Trophoblast cell (in vitro differentiated cells and primary cell): ENCODE results near the gene SPINK14. TPM values are rescaled to one million over a fixed set of nuclear protein-coding genes. Genes with fewer than 3 reads are reported as not detected.
A peak's percentile ranks its signal among the peaks of the same experiment; 100 is the strongest.

Source experiments
- DNase-seq, 2 donors: peaks; one replicate each; pipeline ENCODE4 v3.0.0-alpha.2; 2016
- H2AFZ ChIP-seq: 2 replicates; pipeline ENCODE4 v1.6.1; 2013; ENCODE audit warnings: low read length, moderate library complexity, mild to moderate bottlenecking; ENCODE audit not compliant: insufficient read depth, poor library complexity
- H2AK5ac ChIP-seq: 2 replicates; pipeline ENCODE4 v1.6.1; 2013; ENCODE audit warnings: mild to moderate bottlenecking, low read length
- H2BK120ac ChIP-seq: 2 replicates; pipeline ENCODE4 v1.6.1; 2013; ENCODE audit warnings: low read length, mild to moderate bottlenecking, moderate library complexity; ENCODE audit not compliant: insufficient read depth, poor library complexity
- H2BK12ac ChIP-seq: 2 replicates; pipeline ENCODE4 v1.6.1; 2013; ENCODE audit warnings: mild to moderate bottlenecking, low read length, moderate library complexity
- H2BK5ac ChIP-seq: 2 replicates; pipeline ENCODE4 v1.6.1; 2013; ENCODE audit warnings: low read length, low read depth, moderate library complexity, mild to moderate bottlenecking; ENCODE audit not compliant: poor library complexity
- H3K14ac ChIP-seq: 2 replicates; pipeline ENCODE4 v1.6.1; 2013; ENCODE audit warnings: mild to moderate bottlenecking, low read length
- H3K18ac ChIP-seq: 2 replicates; pipeline ENCODE4 v1.6.1; 2013; ENCODE audit warnings: mild to moderate bottlenecking, low read length
- H3K23ac ChIP-seq: 2 replicates; pipeline ENCODE4 v1.6.1; 2013; ENCODE audit warnings: low read length
- H3K27ac ChIP-seq: 2 replicates; pipeline ENCODE4 v1.5.1; 2013; ENCODE audit warnings: low read depth, mild to moderate bottlenecking, inconsistent platforms, low read length, moderate library complexity
- H3K27me3 ChIP-seq: 2 replicates; pipeline ENCODE4 v1.6.1; 2013; ENCODE audit warnings: inconsistent platforms, mild to moderate bottlenecking, low read length, moderate library complexity; ENCODE audit not compliant: insufficient read depth
- H3K36me3 ChIP-seq, 2 experiments: 1 replicate in 1 of 2; 2 replicates in 1 of 2; pipeline ENCODE4 v1.6.1; 2013; ENCODE audit warnings: low read length in 2 of 2, mild to moderate bottlenecking in 2 of 2, moderate library complexity in 1 of 2; ENCODE audit not compliant: insufficient read depth in 2 of 2, control insufficient read depth in 1 of 2
- H3K4ac ChIP-seq: 2 replicates; pipeline ENCODE4 v1.6.1; 2013; ENCODE audit warnings: low read depth, mild to moderate bottlenecking, low read length, moderate library complexity
- H3K4me1 ChIP-seq, 2 experiments: 1 replicate in 1 of 2; 2 replicates in 1 of 2; pipeline ENCODE4 v1.6.1; 2013; ENCODE audit warnings: low read length in 2 of 2, mild to moderate bottlenecking in 2 of 2, moderate library complexity in 1 of 2; ENCODE audit not compliant: insufficient read depth in 2 of 2, control insufficient read depth in 1 of 2
- H3K4me2 ChIP-seq: 2 replicates; pipeline ENCODE4 v1.6.1; 2013; ENCODE audit warnings: inconsistent platforms, mild to moderate bottlenecking, low read length, moderate library complexity
- H3K4me3 ChIP-seq: 2 replicates; pipeline ENCODE4 v1.5.1; 2013; ENCODE audit warnings: mild to moderate bottlenecking, low read depth, low read length, inconsistent platforms
- H3K79me1 ChIP-seq: one replicate; pipeline ENCODE4 v1.6.1; 2013; ENCODE audit warnings: low read length
- H3K79me2 ChIP-seq: 2 replicates; pipeline ENCODE4 v1.6.1; 2013; ENCODE audit warnings: low read length, mild to moderate bottlenecking; ENCODE audit not compliant: control insufficient read depth, insufficient read depth, poor library complexity
- H3K9ac ChIP-seq: 2 replicates; pipeline ENCODE4 v1.6.1; 2013; ENCODE audit warnings: mild to moderate bottlenecking, low read length
- H3K9me3 ChIP-seq: 2 replicates; pipeline ENCODE4 v1.6.1; 2013; ENCODE audit warnings: low read depth, mild to moderate bottlenecking, control low read depth, inconsistent platforms, low read length; ENCODE audit not compliant: insufficient read depth
- H4K12ac ChIP-seq: 2 replicates; pipeline ENCODE4 v1.6.1; 2013; ENCODE audit warnings: low read depth, mild to moderate bottlenecking, low read length, moderate library complexity
- H4K8ac ChIP-seq: 2 replicates; pipeline ENCODE4 v1.6.1; 2013; ENCODE audit warnings: low read depth, mild to moderate bottlenecking, low read length, moderate library complexity
- H4K91ac ChIP-seq: one replicate; pipeline ENCODE4 v1.6.1; 2013; ENCODE audit warnings: low read depth, mild to moderate bottlenecking, low read length, moderate library complexity
- WGBS: extraction: QIAGEN DNeasy Blood & Tissue Kit; methylation state at CpG from one replicate; pipeline ENCODE4 v1.1.7; 2013; ENCODE audit warnings: missing lambda C conversion rate; ENCODE audit not compliant: insufficient read length, insufficient coverage; ENCODE audit errors: extremely low coverage; 5-methylcytosine and 5-hydroxymethylcytosine counted together
- polyA plus RNA-seq: library from polyadenylated mRNA; stranded (reverse); fragments of 200-250 nt; gene quantifications from 2 replicates; pipeline ENCODE4 v1.2.3, GENCODE V29; 2013

The SPINK14 gene
- not detected in 2 replicates for polyA plus RNA-seq

DNA sequence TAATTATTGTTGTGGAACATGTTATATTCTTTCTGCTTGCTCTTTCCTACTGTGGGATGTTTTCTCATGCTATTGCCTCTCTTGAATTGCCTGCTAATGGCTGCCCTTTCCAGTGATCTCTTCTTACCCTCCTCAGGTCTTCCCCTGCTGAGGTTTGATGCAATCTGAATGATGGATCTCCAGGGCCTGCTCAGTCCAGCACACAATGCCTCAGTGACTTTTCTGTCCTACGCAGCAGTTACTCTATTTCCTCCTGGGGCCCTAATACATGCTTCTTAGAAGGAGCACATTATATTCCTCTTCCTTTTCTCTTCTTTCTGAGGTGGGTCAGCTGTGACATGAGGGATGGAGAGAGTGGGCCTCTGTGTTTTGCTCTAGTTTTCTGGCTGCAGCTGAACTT lies at the start of gene SPINK14:
Gene SPINK14 (plus strand): TSS at position 301 of the 400 bp plus-strand sequence. CDS start 1,187 bp downstream, outside the sequence.
- no peak within 1 kb of the TSS for H2AK5ac ChIP-seq
- no CpG with 5 or more reads among the region's 1 CpG for WGBS
- no peak within 1 kb of the TSS for H2BK12ac ChIP-seq
- H2AFZ ChIP-seq: no peak within 1 kb of the TSS
- no peak within 1 kb of the TSS for H2BK120ac ChIP-seq
- no peak within 1 kb of the TSS for H3K9ac ChIP-seq
- H3K9me3 ChIP-seq: no peaks in the 10 kb centered on the region
- no peak within 1 kb of the TSS for H3K27ac ChIP-seq
- no peak within 1 kb of the TSS for H4K91ac ChIP-seq
- no peak within 1 kb of the TSS for H3K23ac ChIP-seq
- H4K12ac ChIP-seq: no peak within 1 kb of the TSS
- H4K8ac ChIP-seq: no peak within 1 kb of the TSS
- H3K4me3 ChIP-seq: no peak within 1 kb of the TSS
- H3K14ac ChIP-seq: no peak within 1 kb of the TSS
- no peaks in the 10 kb centered on the region for H3K79me1 ChIP-seq
- no peak within 1 kb of the TSS for H3K18ac ChIP-seq
- H3K27me3 ChIP-seq: no peaks in the 10 kb centered on the region
- no peaks in the 10 kb centered on the region for H3K36me3 ChIP-seq
- H3K4ac ChIP-seq: no peak within 1 kb of the TSS
- no peak within 1 kb of the TSS for H2BK5ac ChIP-seq
- DNase-seq: no peak
- no peaks in the 10 kb centered on the region for H3K4me1 ChIP-seq
- H3K4me2 ChIP-seq: no peak within 1 kb of the TSS
- no peaks in the 10 kb centered on the region for H3K79me2 ChIP-seq

GRCh38 chr5:148120317-148120716 lies 48.0 kb upstream of the SPINK14 start:
- Histone ChIP-seq H2AK5ac (no peak overlapping the region), H2BK12ac (no peak overlapping the region), H2AFZ (no peak overlapping the region), H3K4me1 (no peaks in the 10 kb centered on the region), H3K27me3 (no peaks in the 10 kb centered on the region), H3K23ac (no peak overlapping the region), H4K91ac (no peak overlapping the region), H3K27ac (no peak overlapping the region), H3K4ac (no peak overlapping the region), H3K18ac (no peak overlapping the region), H3K79me2 (no peaks in the 10 kb centered on the region), H3K9me3 (no peaks in the 10 kb centered on the region), H3K4me3 (no peak overlapping the region), H2BK5ac (no peak overlapping the region), H3K36me3 (peaks cover 0 to 2% of the 10 kb centered on the region in 2 experiments), H3K14ac (no peak overlapping the region), H3K9ac (no peak overlapping the region), H4K12ac (no peak overlapping the region), H2BK120ac (no peak overlapping the region), H4K8ac (no peak overlapping the region), H3K4me2 (no peak overlapping the region), H3K79me1 (no peaks in the 10 kb centered on the region)
- DNase-seq: peak in 1 of 2 donors; percentile 70
- WGBS: no CpG with 5 or more reads among the region's 3 CpGs

GRCh38 chr5:148125641-148126040 lies 42.7 kb upstream of the SPINK14 start:
- H3K4me3 ChIP-seq: no peak overlapping the region
- no peaks in the 10 kb centered on the region for H3K36me3 ChIP-seq
- H2BK5ac ChIP-seq: no peak overlapping the region
- no peaks in the 10 kb centered on the region for H3K9me3 ChIP-seq
- peak in 1 of 2 donors; percentile 9 for DNase-seq
- no peaks in the 10 kb centered on the region for H3K4me1 ChIP-seq
- no peak overlapping the region for H3K4ac ChIP-seq
- H3K4me2 ChIP-seq: no peak overlapping the region
- no peak overlapping the region for H3K27ac ChIP-seq
- H2AFZ ChIP-seq: no peak overlapping the region
- H3K27me3 ChIP-seq: no peaks in the 10 kb centered on the region
- H3K9ac ChIP-seq: no peak overlapping the region
- H4K12ac ChIP-seq: no peak overlapping the region
- H4K91ac ChIP-seq: no peak overlapping the region
- no peak overlapping the region for H4K8ac ChIP-seq
- H3K79me2 ChIP-seq: no peaks in the 10 kb centered on the region
- no peak overlapping the region for H2BK12ac ChIP-seq
- H3K18ac ChIP-seq: no peak overlapping the region
- H3K14ac ChIP-seq: no peak overlapping the region
- no peak overlapping the region for H3K23ac ChIP-seq
- H3K79me1 ChIP-seq: no peaks in the 10 kb centered on the region
- H2AK5ac ChIP-seq: no peak overlapping the region
- no peak overlapping the region for H2BK120ac ChIP-seq
- WGBS: no CpG with 5 or more reads among the region's 3 CpGs

GRCh38 chr5:148135091-148136048 lies 33.0 kb upstream of the SPINK14 start:
- no peak for DNase-seq
- Histone ChIP-seq H2BK12ac (no peak overlapping the region), H2BK5ac (no peak overlapping the region), H4K12ac (no peak overlapping the region), H2BK120ac (no peak overlapping the region), H3K4ac (no peak overlapping the region), H3K18ac (no peak overlapping the region), H4K8ac (no peak overlapping the region), H3K4me1 (no peaks in the 10 kb centered on the region), H3K23ac (no peak overlapping the region), H3K4me3 (no peak overlapping the region), H4K91ac (no peak overlapping the region), H3K27ac (no peak overlapping the region), H3K79me2 (no peaks in the 10 kb centered on the region), H3K36me3 (peaks cover 0 to 1% of the 10 kb centered on the region in 2 experiments), H3K4me2 (no peak overlapping the region), H3K27me3 (no peaks in the 10 kb centered on the region), H2AK5ac (no peak overlapping the region), H2AFZ (no peak overlapping the region), H3K9me3 (no peaks in the 10 kb centered on the region), H3K14ac (no peak overlapping the region), H3K79me1 (no peaks in the 10 kb centered on the region), H3K9ac (no peak overlapping the region)
- WGBS: no CpG with 5 or more reads among the region's 5 CpGs
